GDM1 (cell line): ENCODE measurements around the gene FAF2.
"Not testable (repeated sequence)": the region's sequence is repeated elsewhere in the genome, so short reads cannot be mapped to it uniquely, and the experiment has no call there.

Experiments
- DNase-seq: peaks from one replicate; lab custom pipeline; 2025; lab: John Stamatoyannopoulos, UW

FAF2 gene, protein sequence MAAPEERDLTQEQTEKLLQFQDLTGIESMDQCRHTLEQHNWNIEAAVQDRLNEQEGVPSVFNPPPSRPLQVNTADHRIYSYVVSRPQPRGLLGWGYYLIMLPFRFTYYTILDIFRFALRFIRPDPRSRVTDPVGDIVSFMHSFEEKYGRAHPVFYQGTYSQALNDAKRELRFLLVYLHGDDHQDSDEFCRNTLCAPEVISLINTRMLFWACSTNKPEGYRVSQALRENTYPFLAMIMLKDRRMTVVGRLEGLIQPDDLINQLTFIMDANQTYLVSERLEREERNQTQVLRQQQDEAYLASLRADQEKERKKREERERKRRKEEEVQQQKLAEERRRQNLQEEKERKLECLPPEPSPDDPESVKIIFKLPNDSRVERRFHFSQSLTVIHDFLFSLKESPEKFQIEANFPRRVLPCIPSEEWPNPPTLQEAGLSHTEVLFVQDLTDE

GRCh38 chr5:176447978-176448608 lies at the start of gene FAF2:
TSS of gene FAF2 (plus strand) at chr5:176448385. CDS start at chr5:176448408, 23 bp downstream.
- DNase-seq: peak; percentile 97

GRCh38 chr5:176400382-176401156 lies 47.6 kb upstream of the FAF2 start:
- no peak for DNase-seq

- no peak for DNase-seq
These were observed 46.6 kb upstream of the FAF2 start for GRCh38 chr5:176401281-176402205.

GRCh38 chr5:176405656-176406435 lies 42.3 kb upstream of the FAF2 start:
- no peak for DNase-seq

DNA sequence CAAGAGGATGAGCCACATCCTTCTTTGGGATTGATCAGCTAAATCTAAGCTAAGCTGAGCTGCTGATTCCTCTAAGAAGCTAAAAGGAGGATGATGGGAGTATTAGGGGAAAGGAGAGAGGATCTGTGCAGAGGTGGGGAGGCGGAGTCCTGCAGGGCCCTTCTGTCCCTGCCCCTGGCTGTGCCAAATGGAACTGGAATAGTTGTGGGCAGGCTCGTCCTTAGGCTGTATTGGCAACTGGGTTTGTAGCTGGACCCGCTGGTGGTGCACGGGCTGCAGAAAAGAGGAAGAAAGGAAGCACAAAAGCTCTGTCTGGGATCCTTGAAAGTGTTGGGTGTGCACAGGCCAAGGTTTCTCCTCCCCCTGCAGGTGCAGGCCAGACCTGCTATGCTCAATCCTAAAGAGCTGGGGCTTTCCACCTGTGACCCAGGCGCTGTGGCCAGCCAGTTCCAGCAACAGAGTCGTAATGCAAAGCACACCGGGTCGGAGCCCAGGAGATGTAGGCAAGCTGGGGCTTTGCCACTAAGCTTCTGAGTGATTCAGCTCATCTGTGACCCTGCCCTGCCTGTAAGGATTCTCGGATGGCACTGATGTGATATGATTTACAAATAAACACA lies 41.6 kb upstream of the FAF2 start:
- no peak for DNase-seq

DNA sequence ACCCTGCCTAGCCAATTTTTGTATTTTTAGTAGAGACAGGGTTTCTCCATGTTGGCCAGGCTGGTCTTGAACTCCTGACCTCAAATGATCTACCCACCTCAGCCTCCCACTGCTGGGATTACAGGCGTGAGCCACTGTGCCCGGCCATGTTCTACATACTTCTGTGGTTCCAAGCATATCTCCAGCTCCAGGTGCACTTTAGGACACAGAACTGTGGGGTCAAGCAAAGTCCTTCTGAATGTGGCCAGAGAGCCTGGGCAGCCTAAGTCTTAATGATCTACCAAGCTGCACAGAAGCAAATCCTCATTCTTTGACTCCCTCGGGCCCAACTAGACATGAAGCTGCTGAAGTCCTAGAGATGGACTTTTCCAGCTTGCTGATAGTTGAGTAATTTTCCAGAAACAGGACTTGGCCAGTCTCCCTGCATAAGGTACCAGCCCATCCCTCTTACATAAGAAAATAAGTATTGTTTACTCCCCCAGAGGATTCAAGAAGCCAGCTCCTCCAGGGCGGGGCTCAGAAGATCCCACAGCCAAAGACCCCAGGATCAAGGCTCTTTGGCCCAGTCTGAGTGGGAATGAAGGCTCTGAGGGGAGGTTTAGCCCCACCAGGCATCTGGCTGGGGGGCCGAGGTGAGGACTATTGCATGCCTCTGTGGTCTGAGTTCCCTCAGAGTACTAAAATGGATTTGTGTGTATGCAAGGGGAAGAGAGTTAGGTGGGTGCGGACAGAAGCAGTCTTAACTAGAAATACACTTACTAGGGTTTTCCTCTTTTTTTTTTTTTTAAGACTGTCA lies 40.5 kb upstream of the FAF2 start:
- no peak for DNase-seq

DNA sequence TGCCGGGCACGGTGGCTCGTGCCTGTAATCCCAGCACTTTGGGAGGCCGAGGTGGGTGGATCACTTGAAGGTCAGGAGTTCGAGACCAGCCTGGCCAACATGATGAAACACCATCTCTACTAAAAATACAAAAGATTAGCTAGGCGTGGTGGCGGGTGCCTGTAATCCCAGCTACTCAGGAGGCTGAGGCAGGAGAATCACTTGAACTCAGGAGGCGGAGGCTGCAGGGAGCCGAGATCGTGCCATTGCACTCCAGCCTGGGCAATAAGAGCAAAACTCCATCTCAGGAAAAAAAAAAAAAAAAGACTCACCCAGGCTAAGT lies 40.0 kb upstream of the FAF2 start:
- DNase-seq: not testable (repeated sequence)

- DNase-seq: no peak
These were observed 39.6 kb upstream of the FAF2 start for GRCh38 chr5:176408590-176408989.

DNA sequence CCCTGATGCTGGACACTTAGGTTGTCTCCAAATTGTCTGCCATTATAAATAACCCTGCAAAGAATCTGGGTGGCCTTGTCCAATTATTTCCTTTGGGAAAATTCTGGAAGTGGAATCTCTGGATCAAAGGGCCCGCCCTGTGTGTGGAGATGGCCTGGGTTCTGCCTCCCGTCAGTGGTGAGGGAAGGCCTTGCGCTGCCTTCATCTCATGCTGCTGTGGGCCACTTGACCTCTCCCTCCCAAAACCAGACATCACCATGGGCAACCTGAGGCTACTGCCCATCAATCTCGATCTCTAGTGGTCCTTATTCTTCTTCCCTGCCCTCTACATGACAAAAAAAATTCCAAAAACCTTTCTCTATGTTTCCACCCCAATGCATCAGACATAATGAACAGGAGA lies 38.4 kb upstream of the FAF2 start:
- no peak for DNase-seq

- DNase-seq: no peak
These were observed 37.6 kb upstream of the FAF2 start for GRCh38 chr5:176410486-176411180.

GRCh38 chr5:176412517-176413254 lies 35.5 kb upstream of the FAF2 start:
- no peak for DNase-seq

- no peak for DNase-seq
These were observed 35.0 kb upstream of the FAF2 start for GRCh38 chr5:176413255-176413565.

DNA sequence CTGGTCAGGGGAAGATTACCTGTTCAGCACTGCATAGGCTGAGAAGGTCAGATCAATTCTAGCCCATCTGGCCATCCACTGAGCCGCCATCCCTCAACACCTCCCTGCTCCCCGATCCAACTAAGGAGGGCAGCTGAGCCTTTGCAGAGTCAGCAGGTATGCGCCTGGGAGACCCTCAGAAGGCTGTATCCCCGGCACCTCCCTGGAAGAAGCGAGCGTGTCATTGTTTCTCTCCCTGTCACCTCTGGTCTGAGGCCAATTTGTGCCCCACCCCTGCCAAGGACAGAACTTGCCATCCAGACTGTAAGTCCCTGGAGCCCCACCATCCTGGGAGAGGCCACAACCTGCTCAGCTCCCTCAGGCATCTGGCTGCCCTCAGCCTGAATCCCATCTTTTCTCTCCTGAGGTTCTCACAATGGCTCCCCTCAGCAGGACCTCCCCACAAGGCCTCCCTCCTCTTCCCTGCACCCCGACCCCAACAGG lies 34.4 kb upstream of the FAF2 start:
- DNase-seq: no peak

DNA sequence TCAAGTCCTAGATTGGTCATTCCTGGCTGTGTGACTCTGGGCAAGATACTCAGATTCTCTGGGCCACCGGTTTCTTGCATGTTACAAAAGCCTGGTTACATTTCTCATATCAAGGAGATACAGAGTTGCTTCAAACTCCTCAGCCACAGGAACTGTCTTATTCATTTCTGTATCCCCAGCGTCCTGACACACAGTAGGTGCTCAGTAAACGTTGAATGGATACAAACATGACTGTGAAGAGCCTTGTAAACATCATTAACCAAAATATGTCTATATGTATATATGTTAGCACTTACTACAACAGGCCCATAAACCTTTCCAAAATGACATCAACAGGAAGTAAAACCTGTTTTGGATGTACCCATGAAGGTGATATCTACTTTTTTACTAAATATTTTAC lies 33.5 kb upstream of the FAF2 start:
- DNase-seq: no peak

- no peak for DNase-seq
These were observed 32.8 kb upstream of the FAF2 start for GRCh38 chr5:176415240-176415951.

- DNase-seq: peak; percentile 89
These were observed 31.9 kb upstream of the FAF2 start, which contains the start of gene CLTB for GRCh38 chr5:176415952-176416924. TSS of gene CLTB (minus strand) at chr5:176416539. CDS start at chr5:176416363, 176 bp downstream.
